IPS DF 6.9 (cell line): ENCODE measurements around the gene RPL13.

ENCODE experiments used
- DNase-seq: peaks from one replicate; pipeline ENCODE4 v3.0.0-alpha.2; 2013; ENCODE audit warnings: low read depth, low spot score
- H3K27ac ChIP-seq: one replicate; pipeline ENCODE4 v1.5.1; 2013; ENCODE audit warnings: low read length, control low read depth
- H3K27me3 ChIP-seq: 2 replicates; pipeline ENCODE4 v1.6.1; 2013; ENCODE audit warnings: mild to moderate bottlenecking, low read length; ENCODE audit not compliant: control insufficient read depth, insufficient read depth
- H3K36me3 ChIP-seq: 2 replicates; pipeline ENCODE4 v1.6.1; 2013; ENCODE audit warnings: low read length; ENCODE audit not compliant: control insufficient read depth, insufficient read depth
- H3K4me1 ChIP-seq: 2 replicates; pipeline ENCODE4 v1.6.1; 2013; ENCODE audit warnings: low read length; ENCODE audit not compliant: control insufficient read depth, insufficient read depth
- H3K4me3 ChIP-seq: 2 replicates; pipeline ENCODE4 v1.5.1; 2013; ENCODE audit warnings: mild to moderate bottlenecking, low read length
- H3K9me3 ChIP-seq: 2 replicates; pipeline ENCODE4 v1.6.1; 2013; ENCODE audit warnings: low read length, inconsistent platforms; ENCODE audit not compliant: control insufficient read depth, insufficient read depth
- WGBS: extraction: QIAGEN DNeasy Blood & Tissue Kit; methylation state at CpG from one replicate; pipeline ENCODE4 v1.1.7; 2013; ENCODE audit warnings: mixed read lengths, missing lambda C conversion rate; ENCODE audit not compliant: insufficient read length, insufficient coverage; 5-methylcytosine and 5-hydroxymethylcytosine counted together

RPL13 gene

GRCh38 chr16:89571636-89572035 lies 11.2 kb downstream of the RPL13 start:
- H3K27ac ChIP-seq: no peak overlapping the region
- peaks cover 4% of the 10 kb centered on the region; the same call in 1 of the 2 replicates for H3K27me3 ChIP-seq
- no peaks in the 10 kb centered on the region for H3K9me3 ChIP-seq
- peaks cover 2% of the 10 kb centered on the region for H3K4me1 ChIP-seq
- WGBS: no CpG with 5 or more reads among the region's 18 CpGs
- DNase-seq: no peak
- H3K4me3 ChIP-seq: no peak overlapping the region
- H3K36me3 ChIP-seq: no peaks in the 10 kb centered on the region; the same call in 1 of the 2 replicates

- Histone ChIP-seq H3K27me3 (peaks cover 4% of the 10 kb centered on the region; the same call in 1 of the 2 replicates), H3K4me1 (peaks cover 2% of the 10 kb centered on the region), H3K9me3 (no peaks in the 10 kb centered on the region), H3K4me3 (no peak overlapping the region), H3K27ac (no peak overlapping the region), H3K36me3 (no peaks in the 10 kb centered on the region; the same call in 1 of the 2 replicates)
- no CpG with 5 or more reads among the region's 14 CpGs for WGBS
- DNase-seq: no peak
Measured at GRCh38 chr16:89572073-89572484, 11.6 kb downstream of the RPL13 start.

- no peak overlapping the region for H3K4me3 ChIP-seq
- WGBS: no CpG with 5 or more reads among the region's 19 CpGs
- H3K4me1 ChIP-seq: peaks cover 2% of the 10 kb centered on the region
- H3K27me3 ChIP-seq: peaks cover 4% of the 10 kb centered on the region; the same call in 1 of the 2 replicates
- H3K36me3 ChIP-seq: no peaks in the 10 kb centered on the region; the same call in 1 of the 2 replicates
- DNase-seq: no peak
- H3K27ac ChIP-seq: no peak overlapping the region
- no peaks in the 10 kb centered on the region for H3K9me3 ChIP-seq
Measured at GRCh38 chr16:89572485-89573205, 12.2 kb downstream of the RPL13 start.

- H3K36me3 ChIP-seq: no peaks in the 10 kb centered on the region; the same call in 1 of the 2 replicates
- peaks cover 4% of the 10 kb centered on the region; the same call in 1 of the 2 replicates for H3K27me3 ChIP-seq
- H3K4me3 ChIP-seq: peak overlapping the region; percentile 68; the same call in 1 of the 2 replicates
- no peak for DNase-seq
- H3K9me3 ChIP-seq: no peaks in the 10 kb centered on the region
- peaks cover 2% of the 10 kb centered on the region for H3K4me1 ChIP-seq
- no CpG with 5 or more reads among the region's 31 CpGs for WGBS
- H3K27ac ChIP-seq: no peak overlapping the region
Measured at GRCh38 chr16:89573826-89574680, 13.6 kb downstream of the RPL13 start.

- Histone ChIP-seq H3K27me3 (peaks cover 4% of the 10 kb centered on the region; the same call in 1 of the 2 replicates), H3K36me3 (peaks cover 3% of the 10 kb centered on the region), H3K9me3 (no peaks in the 10 kb centered on the region), H3K4me1 (peaks cover 2% of the 10 kb centered on the region), H3K27ac (no peak overlapping the region), H3K4me3 (peak overlapping the region; percentile 68; the same call in 1 of the 2 replicates)
- DNase-seq: no peak
- WGBS: no CpG with 5 or more reads among the region's 55 CpGs
Measured at GRCh38 chr16:89574681-89575246, 14.3 kb downstream of the RPL13 start.

GRCh38 chr16:89575247-89576152 lies 15.0 kb downstream of the RPL13 start, which contains the start of gene CPNE7:
TSS of gene CPNE7 (plus strand) at chr16:89575758. CDS start at chr16:89575898, 140 bp downstream.
- WGBS: no CpG with 5 or more reads among the region's 103 CpGs
- Histone ChIP-seq H3K4me1 (peaks cover 2% of the 10 kb centered on the region), H3K4me3 (peak within 1 kb of the TSS; percentile 68; the same call in 1 of the 2 replicates), H3K27me3 (peaks cover 4% of the 10 kb centered on the region; the same call in 1 of the 2 replicates), H3K9me3 (no peaks in the 10 kb centered on the region), H3K36me3 (peaks cover 4% of the 10 kb centered on the region), H3K27ac (no peak within 1 kb of the TSS)
- DNase-seq: no peak

GRCh38 chr16:89576153-89577054 lies 15.9 kb downstream of the RPL13 start:
- Histone ChIP-seq H3K4me1 (peaks cover 2% of the 10 kb centered on the region), H3K27me3 (peaks cover 4% of the 10 kb centered on the region; the same call in 1 of the 2 replicates), H3K4me3 (peak overlapping the region; percentile 68; the same call in 1 of the 2 replicates), H3K36me3 (peaks cover 6% of the 10 kb centered on the region), H3K9me3 (no peaks in the 10 kb centered on the region), H3K27ac (no peak overlapping the region)
- no peak for DNase-seq
- no CpG with 5 or more reads among the region's 89 CpGs for WGBS

GRCh38 chr16:89577055-89577759 lies 16.7 kb downstream of the RPL13 start:
- Histone ChIP-seq H3K27ac (no peak overlapping the region), H3K27me3 (peaks cover 4% of the 10 kb centered on the region; the same call in 1 of the 2 replicates), H3K36me3 (peaks cover 6% of the 10 kb centered on the region), H3K4me1 (peaks cover 2% of the 10 kb centered on the region), H3K4me3 (no peak overlapping the region), H3K9me3 (no peaks in the 10 kb centered on the region)
- DNase-seq: no peak
- WGBS: no CpG with 5 or more reads among the region's 25 CpGs
